Superior temporal gyrus (tissue), 1 donor: Measurements from ENCODE around the gene INSYN2B.
"Not testable (repeated sequence)": the region's sequence is repeated elsewhere in the genome, so short reads cannot be mapped to it uniquely, and the experiment has no call there.

Experiments used
- DNase-seq: peaks from one replicate; pipeline ENCODE4 v3.0.0-alpha.2; 2016; ENCODE audit errors: extremely low spot score

INSYN2B gene

GRCh38 chr5:169973056-169973455 lies 7.2 kb downstream of the INSYN2B start:
- DNase-seq, result peak; percentile 33

DNA sequence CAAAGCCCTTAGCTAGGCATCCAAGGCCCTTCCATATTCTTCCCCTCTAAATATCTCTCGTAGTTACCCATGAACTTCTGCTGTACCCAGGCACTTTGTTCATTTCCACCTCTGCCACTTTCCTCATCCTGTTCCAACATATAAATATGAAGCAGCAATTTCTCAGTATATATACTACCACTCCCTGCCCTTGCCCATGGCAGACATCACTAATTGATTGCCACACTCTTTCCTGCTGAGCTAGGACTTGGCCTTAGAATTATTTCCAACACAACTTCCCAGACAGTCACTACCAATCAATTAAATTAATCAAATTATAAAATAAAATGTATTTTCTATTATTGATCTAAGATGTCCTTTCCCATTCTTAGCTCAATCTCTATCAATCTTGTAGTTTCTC lies 8.5 kb downstream of the INSYN2B start:
- DNase-seq, result no peak

GRCh38 chr5:169970911-169971765 lies 9.2 kb downstream of the INSYN2B start:
- DNase-seq, result no peak

DNA sequence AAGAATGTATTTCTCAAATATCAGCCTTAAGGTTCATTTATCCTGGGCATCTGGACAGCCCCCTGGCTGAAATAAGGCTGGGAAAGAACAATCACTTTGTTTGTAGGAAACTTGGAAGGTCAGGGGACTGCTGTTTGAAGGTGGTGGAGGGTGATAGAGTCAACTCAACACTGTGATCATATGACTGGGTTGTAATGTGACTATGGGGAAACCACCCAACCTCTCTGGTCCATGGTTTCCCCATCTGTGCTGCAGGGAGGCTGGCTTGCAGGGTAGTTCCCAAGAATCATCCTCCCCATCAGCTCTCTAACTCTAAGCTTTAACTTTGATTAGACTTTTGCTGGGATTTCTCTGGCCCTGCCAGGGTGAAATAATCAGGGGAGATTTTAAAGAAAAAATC lies 10.0 kb downstream of the INSYN2B start:
- no peak for DNase-seq

DNA sequence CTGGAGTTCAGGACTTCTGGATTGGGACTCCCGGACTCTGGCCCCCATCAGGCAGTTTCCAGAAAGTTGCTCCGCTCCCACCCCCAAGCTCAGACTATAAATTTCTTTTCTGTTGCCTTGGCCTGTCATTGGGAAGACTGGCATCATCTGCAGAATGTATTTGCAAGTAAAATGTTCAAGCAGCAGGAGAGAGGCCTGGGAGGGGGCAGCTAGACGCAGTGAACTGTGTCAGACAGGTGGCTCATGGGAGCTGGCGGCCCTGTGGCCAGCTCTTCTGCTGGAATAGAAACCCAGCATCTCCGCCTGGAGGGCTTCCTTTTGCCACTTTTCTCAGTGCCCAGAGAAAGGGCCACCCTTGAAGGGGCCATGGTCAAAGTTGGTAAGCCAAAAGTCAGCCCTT lies 16.0 kb downstream of the INSYN2B start:
- DNase-seq, result no peak

DNA sequence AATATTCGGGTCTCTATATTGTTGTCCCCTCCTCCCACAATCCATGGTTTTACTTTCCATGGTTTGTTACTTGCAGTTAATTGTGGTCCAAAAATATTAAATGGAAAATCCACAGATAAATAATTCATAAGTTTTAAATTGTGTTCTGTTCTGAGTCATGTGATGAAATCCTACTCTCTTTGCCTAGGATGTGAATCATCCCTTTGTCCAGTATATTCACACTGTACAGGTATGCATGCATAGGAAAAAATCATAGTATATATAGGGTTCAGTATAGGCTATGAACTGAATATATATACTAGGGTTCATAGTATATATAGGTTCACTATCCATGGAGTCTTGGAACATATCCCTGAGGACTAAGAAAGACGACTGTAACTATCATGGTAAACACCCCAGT lies 19.6 kb downstream of the INSYN2B start:
- DNase-seq, result no peak

DNA sequence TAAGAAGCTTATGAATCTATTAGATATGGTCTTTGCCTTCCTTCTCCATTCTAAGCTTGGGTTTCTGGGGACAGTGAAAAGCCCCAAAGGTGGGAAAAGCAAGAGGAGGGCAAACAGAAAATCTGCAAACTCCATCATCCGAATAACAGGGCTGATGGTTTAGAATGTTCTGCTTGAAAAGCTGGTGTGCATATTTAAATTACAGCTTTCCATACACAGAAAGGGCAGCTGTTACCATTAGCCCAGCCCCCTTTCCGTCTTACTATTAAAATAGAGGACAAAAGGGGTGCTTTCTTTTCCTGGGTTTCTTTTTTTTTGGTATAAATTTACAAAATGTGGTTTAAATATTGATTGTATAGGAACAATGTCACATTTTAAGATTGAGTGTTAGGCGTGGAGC lies 22.0 kb downstream of the INSYN2B start:
- DNase-seq, result no peak

DNA sequence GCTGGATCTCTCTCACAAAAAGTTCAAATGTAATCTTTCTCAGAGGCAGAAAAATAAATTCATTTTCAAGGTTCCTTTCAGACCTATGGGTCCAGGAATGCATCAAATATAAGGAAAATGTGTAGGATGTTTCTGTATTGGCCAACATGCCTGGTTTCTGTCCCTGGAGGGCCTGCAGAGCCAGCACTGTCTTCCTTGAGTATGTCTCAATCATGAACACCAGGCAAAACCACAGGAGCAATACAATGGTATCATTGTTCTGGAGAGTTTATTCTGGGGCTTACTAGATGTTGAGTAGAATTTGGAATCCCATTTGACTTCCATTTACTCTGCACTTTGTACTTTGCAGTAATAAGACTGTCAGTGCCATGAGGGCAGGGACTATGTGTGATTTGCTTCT lies 23.5 kb downstream of the INSYN2B start:
- no peak for DNase-seq

DNA sequence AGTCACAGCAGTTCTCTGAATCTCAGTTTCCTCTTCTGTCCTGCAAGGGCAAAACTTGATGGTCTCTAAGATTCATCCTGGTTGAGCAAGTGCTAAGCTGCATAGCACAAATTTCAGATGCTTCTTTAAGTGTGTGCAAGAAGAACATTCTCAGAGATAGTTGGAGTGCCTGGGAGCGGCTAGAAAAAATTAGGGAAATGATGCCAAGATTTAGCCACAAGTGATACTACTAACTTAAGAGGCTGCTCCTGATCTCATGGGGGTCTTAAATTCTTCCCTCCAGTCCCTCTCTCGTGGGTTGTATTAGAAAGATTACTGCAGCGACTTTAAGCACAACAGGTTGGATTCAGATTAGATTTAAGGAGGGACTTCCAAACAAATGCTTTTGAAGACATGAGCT lies 24.2 kb downstream of the INSYN2B start:
- DNase-seq, result no peak

DNA sequence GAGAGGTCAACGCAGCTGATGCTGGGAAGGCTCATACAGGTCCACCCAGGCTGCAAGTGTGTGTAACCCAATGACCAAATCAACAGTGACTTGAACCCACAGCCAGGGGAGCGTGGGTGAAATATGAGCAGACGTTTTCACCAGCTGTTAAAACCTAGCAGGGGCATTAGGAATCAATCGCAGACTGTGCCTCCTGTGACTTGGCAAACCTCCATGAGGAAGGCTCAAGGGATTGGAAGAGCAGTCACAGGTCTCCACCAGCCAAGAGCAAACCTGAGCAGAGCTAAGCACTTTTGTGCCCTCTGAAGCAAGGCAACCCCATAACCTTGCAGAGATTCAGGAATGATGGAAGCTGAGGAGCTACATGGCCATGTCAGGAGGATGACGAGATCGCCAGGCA lies 25.5 kb downstream of the INSYN2B start:
- no peak for DNase-seq

DNA sequence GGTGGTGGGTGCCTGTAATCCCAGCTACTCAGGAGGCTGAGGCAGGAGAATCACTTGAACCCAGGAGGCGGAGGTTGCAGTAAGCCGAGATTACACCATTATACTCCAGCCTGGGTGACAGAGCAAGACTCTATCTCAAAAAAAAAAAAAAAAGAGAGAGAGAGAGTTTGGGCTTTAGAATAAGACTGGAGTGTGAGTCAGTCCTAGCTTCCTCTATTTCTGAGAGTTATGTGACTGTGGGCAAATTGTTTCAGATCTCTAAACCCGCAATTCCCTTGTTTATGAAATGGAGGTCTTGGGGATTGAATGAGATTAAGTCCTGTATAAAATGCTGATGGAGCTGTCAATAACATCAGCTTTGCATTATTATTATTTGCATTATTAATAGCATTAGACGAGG lies 27.1 kb downstream of the INSYN2B start:
- not testable (repeated sequence) for DNase-seq

DNA sequence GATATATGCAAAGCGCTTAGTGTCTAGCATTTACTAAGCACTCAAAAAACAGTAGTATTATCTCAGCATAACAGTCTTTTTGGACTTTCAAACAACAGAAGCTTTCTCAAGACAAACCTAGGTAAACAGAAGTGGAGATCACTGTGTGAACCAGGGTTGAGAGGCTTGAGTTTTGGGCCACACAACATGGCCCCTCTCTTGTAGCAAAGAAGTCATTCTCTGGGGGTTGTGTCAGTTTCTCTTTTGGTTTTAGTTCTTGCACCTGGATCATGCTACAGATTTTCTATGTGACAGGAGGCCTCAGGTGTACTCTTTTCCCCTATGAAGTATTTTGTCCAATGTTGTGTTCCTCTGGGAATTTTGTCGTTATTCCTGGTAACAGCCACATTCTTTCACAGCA lies 30.0 kb downstream of the INSYN2B start:
- DNase-seq, result no peak

DNA sequence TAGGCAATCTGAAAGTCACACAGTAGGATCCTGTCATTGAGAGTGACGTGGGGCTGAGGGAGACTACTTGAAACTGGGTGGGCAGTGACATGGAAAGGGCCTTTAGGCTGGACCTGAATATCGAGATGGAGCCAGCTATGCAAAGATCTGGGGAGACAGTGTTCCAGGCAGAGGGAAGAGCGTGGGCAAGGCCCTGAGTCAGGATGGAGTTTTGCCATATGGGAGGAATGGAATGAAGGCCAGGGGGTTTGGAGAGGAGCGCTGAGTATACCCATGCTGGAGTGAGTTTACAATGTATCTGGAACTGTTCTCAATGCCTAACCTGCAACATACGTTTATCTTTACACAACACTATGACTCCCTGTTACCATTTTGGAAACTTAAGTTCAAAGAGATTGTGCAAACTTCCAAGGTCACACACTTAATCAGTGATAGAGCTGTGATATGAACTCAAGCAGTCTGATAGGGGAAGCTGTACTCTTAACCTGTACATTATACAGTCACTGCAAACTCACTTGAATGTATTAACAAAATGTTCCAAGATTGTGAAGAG lies 33.5 kb downstream of the INSYN2B start:
- DNase-seq, result peak; percentile 29

GRCh38 chr5:169945831-169946261 lies 34.4 kb downstream of the INSYN2B start:
- peak; percentile 65 for DNase-seq

DNA sequence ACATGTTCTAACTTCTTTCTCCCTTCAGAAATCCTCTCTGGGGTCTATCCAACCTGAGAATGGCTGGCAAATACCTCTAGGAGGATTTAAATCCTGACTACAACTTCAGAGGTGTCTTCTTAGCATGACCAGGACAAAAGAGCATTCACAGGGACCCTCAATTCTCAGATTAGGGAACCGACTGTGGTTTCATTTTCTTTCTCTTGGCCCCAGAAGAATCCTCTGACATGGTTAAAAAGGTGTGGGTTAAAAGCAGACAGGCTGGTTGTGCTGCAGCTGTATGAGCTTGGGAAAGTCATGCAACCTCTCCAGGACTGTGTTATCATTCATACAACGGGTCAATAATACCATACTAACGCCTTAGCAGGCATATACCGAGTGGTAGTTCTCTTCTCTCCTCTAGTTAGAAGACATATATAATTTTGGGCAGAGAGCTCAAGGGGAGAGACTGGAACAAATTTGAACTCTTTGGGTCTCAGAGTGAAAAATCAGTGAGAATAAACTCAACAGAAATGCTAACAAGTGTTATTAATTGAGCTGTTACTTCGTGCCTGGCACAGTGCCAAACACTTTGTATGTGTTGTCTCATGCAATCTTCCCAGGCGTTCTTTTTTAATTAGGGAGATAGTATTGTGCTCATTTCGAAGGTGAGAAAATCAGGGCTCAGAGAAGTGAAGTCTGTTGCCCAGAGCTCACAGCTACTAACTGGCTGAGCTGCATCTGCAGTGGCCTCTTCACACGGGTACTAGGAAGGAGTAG lies 35.2 kb downstream of the INSYN2B start:
- no peak for DNase-seq

- no peak for DNase-seq
These were observed 36.2 kb downstream of the INSYN2B start for GRCh38 chr5:169944115-169944514.

GRCh38 chr5:169943026-169943425 lies 37.3 kb downstream of the INSYN2B start:
- no peak for DNase-seq

GRCh38 chr5:169942181-169942580 lies 38.1 kb downstream of the INSYN2B start:
- DNase-seq, result no peak

DNA sequence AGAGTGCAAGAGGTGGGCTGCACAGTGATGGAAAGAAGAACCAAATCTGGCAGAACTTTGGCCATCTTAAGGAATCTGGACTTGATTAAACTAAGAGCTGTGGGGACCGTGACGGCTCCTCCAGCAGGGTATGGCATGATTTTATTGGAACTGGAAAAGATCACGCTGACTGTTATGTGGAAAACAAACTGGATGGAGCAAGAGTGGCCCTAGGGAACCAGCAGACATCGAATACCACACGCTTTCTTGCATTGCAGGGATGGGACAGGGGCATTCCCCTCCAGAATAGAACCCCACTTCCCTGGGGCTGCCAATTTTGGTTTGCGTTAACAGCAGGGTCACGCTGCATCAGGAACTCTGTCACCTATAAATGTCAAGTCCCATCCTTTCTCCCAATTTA lies 38.8 kb downstream of the INSYN2B start:
- DNase-seq, result no peak

DNA sequence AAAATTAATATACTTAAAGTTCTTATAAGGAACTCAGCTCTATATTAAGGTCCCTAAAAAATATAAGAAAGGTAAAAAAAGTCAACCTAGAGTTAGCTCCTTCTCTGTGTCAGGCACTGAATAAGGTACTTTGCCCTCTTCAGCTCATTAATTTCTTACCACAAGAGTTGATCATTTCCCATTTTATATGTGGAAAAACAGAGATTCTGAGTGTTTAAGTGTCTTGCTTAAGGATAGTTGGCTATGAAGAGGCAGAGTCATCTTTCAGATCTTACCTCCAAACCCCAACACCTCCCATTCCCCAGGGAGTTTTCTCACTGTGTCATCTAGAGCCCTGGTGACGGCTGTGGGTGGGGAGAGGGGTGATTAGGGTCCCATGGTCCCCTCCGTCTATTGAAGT lies 40.6 kb downstream of the INSYN2B start:
- no peak for DNase-seq

GRCh38 chr5:169938439-169938838 lies 41.9 kb downstream of the INSYN2B start:
- no peak for DNase-seq

DNA sequence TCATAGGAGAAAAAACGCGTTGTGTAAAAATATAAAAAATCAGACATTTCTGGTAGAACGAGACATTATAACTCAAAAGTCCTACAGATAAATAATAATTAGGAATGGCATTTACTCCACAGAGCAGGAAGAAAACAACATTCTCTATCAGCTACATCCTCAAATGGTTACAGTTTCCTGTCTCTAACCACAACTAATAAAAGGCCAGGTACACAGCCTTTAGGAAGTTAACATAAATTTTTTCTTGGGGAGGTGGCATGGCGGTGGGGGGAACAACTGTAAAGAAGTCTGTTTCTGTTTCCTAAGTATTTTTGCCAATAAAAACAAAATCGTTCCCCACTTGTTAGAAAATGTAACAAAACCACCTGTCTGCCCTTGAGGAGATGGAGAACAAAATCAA lies 44.5 kb downstream of the INSYN2B start:
- DNase-seq, result no peak

- no peak for DNase-seq
These were observed 45.3 kb downstream of the INSYN2B start for GRCh38 chr5:169934990-169935389.
